ENCODE data around the gene GMPPA. TPM values are rescaled to one million over a fixed set of nuclear protein-coding genes. Genes with fewer than 3 reads are reported as not detected.

Gene GMPPA
- polyA plus RNA-seq, 2 of the 4 experiments (the other 2 are of a cell fraction): 36.2 to 46.2 TPM

- Histone ChIP-seq H3K4me2 (no peak overlapping the region), H3K27ac (no peak overlapping the region), H3K4me1 (no peaks in the 10 kb centered on the region), H3K4me3 (no peak overlapping the region), H3K9me3 (no peaks in the 10 kb centered on the region)
- ChIA-PET POLR2A (no interaction called here), CTCF (interaction anchor here (79.1 to 89.4 kb wide), 2 partner anchors 15 to 22 kb away, joined by 3291 read pairs; partner anchors contain the start of genes ASIC4, CHPF, GMPPA and SPEG)
- WGBS (ENCODE audit: missing lambda C conversion rate): 61% methylated on average over 29 of the region's 89 CpGs
- no peak for FAIRE-seq
- no peak for DNase-seq (ENCODE audit: low read depth in 1 of 2, low spot score in 1 of 2)
- no peak for ATAC-seq
- no peak for TF ChIP-seq EHF (CRISPR knock-in tag; IDR thresholded peaks at IDR 0.05)
- no peak for TF ChIP-seq RNF2 (IDR thresholded peaks at IDR 0.05; ENCODE audit: borderline replicate concordance, low read depth)
- no peak for TF ChIP-seq CBX2 (IDR thresholded peaks at IDR 0.05; ENCODE audit: borderline replicate concordance, low read depth)
- TF ChIP-seq EHMT2 (IDR thresholded peaks at IDR 0.05; ENCODE audit: low read depth): no peak
- no peak for TF ChIP-seq HOXA7 (CRISPR knock-in tag; IDR thresholded peaks at IDR 0.05)
- TF ChIP-seq ZC3H11A (IDR thresholded peaks at IDR 0.05): no peak
- no peak for TF ChIP-seq PHF8 (IDR thresholded peaks at IDR 0.05; ENCODE audit: borderline replicate concordance, low read depth)
Measured at GRCh38 chr2:219484343-219485200, 14.1 kb upstream of the GMPPA start.

- 94% methylated on average over 10 of the region's 12 CpGs for WGBS (ENCODE audit: missing lambda C conversion rate)
- H3K27ac ChIP-seq: no peak overlapping the region
- no peaks in the 10 kb centered on the region for H3K9me3 ChIP-seq
- ChIA-PET POLR2A (no interaction called here), CTCF (interaction anchor here (79.1 to 89.4 kb wide), 2 partner anchors 15 to 21 kb away, joined by 3291 read pairs; partner anchors contain the start of genes ASIC4, CHPF, GMPPA and SPEG)
- no peak overlapping the region for H3K4me2 ChIP-seq
- no peaks in the 10 kb centered on the region for H3K4me1 ChIP-seq
- FAIRE-seq (no peak), DNase-seq (ENCODE audit: low read depth in 1 of 2, low spot score in 1 of 2) (no peak), ATAC-seq (no peak)
- TF ChIP-seq HMGXB4 (CRISPR knock-in tag; IDR thresholded peaks at IDR 0.05; ENCODE audit: borderline replicate concordance) (no peak), NR3C1 (IDR thresholded peaks at IDR 0.05) (no peak), REST (IDR thresholded peaks at IDR 0.05) (no peak), CHD2 (IDR thresholded peaks at IDR 0.05; ENCODE audit: low read length, partially characterized antibody) (no peak), BHLHE40 (IDR thresholded peaks at IDR 0.05; ENCODE audit: low read depth, low read length) (no peak), RFX5 (IDR thresholded peaks at IDR 0.05) (no peak), ZNF302 (CRISPR knock-in tag; IDR thresholded peaks at IDR 0.05) (no peak), MAFK (IDR thresholded peaks at IDR 0.05; ENCODE audit: partially characterized antibody) (no peak), FOXS1 (CRISPR knock-in tag; IDR thresholded peaks at IDR 0.05) (no peak), RCOR1 (IDR thresholded peaks at IDR 0.05; ENCODE audit: low read depth, low read length) (no peak), MYC (IDR thresholded peaks at IDR 0.05; ENCODE audit: borderline replicate concordance, low read length) (no peak), RARB (CRISPR knock-in tag; IDR thresholded peaks at IDR 0.05) (no peak)
- no peak overlapping the region for H3K4me3 ChIP-seq
Measured at GRCh38 chr2:219485201-219485580, 13.5 kb upstream of the GMPPA start.

Data from A549 (cell line).